ENCODE results near the gene SLC38A3. TPM values are rescaled to one million over a fixed set of nuclear protein-coding genes. Genes with fewer than 3 reads are reported as not detected.

SLC38A3 gene
- total RNA-seq, 2 donors from 2014 or later, result 2.4 to 7.9 TPM

GRCh38 chr3:50163572-50164455 lies 41.3 kb upstream of the SLC38A3 start:
- Histone ChIP-seq H3K27ac (peak overlapping the region; percentile 62 to 77), H3K9me3 (no peaks in the 10 kb centered on the region), H3K27me3 (no peaks in the 10 kb centered on the region), H3K4me1 (peaks cover 0 to 96% of the 10 kb centered on the region in 2 donors), H3K4me3 (no peak overlapping the region), H3K36me3 (no peaks in the 10 kb centered on the region)
- DNase-seq (ENCODE audit: low spot score), result peak; percentile 82
- no peak for TF ChIP-seq CTCF (IDR thresholded peaks at IDR 0.05)

GRCh38 chr3:50164481-50164880 lies 40.6 kb upstream of the SLC38A3 start:
- Histone ChIP-seq H3K4me1 (peaks cover 0 to 96% of the 10 kb centered on the region in 2 donors), H3K36me3 (no peaks in the 10 kb centered on the region), H3K27me3 (no peaks in the 10 kb centered on the region), H3K27ac (peak overlapping the region; percentile 62 to 77), H3K9me3 (no peaks in the 10 kb centered on the region), H3K4me3 (no peak overlapping the region)
- no peak for TF ChIP-seq CTCF (IDR thresholded peaks at IDR 0.05)
- DNase-seq (ENCODE audit: low spot score), result no peak

- Histone ChIP-seq H3K27me3 (no peaks in the 10 kb centered on the region), H3K4me3 (no peak overlapping the region), H3K27ac (peak overlapping the region; percentile 62 to 77), H3K36me3 (no peaks in the 10 kb centered on the region), H3K4me1 (peaks cover 0 to 98% of the 10 kb centered on the region in 2 donors), H3K9me3 (no peaks in the 10 kb centered on the region)
- TF ChIP-seq CTCF (IDR thresholded peaks at IDR 0.05), result no peak
- DNase-seq (ENCODE audit: low spot score), result no peak
Observed at GRCh38 chr3:50164984-50165909, 39.8 kb upstream of the SLC38A3 start.

GRCh38 chr3:50165910-50166538 lies 39.0 kb upstream of the SLC38A3 start:
- Histone ChIP-seq H3K27me3 (no peaks in the 10 kb centered on the region), H3K27ac (peak overlapping the region; percentile 62 to 77), H3K36me3 (no peaks in the 10 kb centered on the region), H3K9me3 (no peaks in the 10 kb centered on the region), H3K4me3 (no peak overlapping the region), H3K4me1 (peaks cover 0 to 96% of the 10 kb centered on the region in 2 donors)
- no peak for DNase-seq (ENCODE audit: low spot score)
- no peak for TF ChIP-seq CTCF (IDR thresholded peaks at IDR 0.05)

- no peak for DNase-seq (ENCODE audit: low spot score)
- Histone ChIP-seq H3K9me3 (no peaks in the 10 kb centered on the region), H3K27me3 (no peaks in the 10 kb centered on the region), H3K27ac (peak overlapping the region; percentile 62 to 77), H3K4me1 (peaks cover 0 to 96% of the 10 kb centered on the region in 2 donors), H3K4me3 (no peak overlapping the region), H3K36me3 (no peaks in the 10 kb centered on the region)
- TF ChIP-seq CTCF (IDR thresholded peaks at IDR 0.05), result no peak
Observed at GRCh38 chr3:50166620-50167019, 38.5 kb upstream of the SLC38A3 start.
